ENCODE data around the gene PPP4R3A.
"Not testable (repeated sequence)": the region's sequence is repeated elsewhere in the genome, so short reads cannot be mapped to it uniquely, and the experiment has no call there.

The PPP4R3A gene

GRCh38 chr14:91413547-91414474 is 96.3 kb downstream of the PPP4R3A start:
- Histone ChIP-seq H3K4me3 (ENCODE audit: low read length) (no peak overlapping the region), H3K4me1 (ENCODE audit: control insufficient read depth, insufficient read depth, low read length) (peaks cover 39% of the 10 kb centered on the region), H3K9ac (ENCODE audit: low read length) (no peak overlapping the region)

GRCh38 chr14:91412939-91413338 is 97.2 kb downstream of the PPP4R3A start:
- H3K27me3 ChIP-seq (ENCODE audit: control insufficient read depth, insufficient read depth, low read length): no peaks in the 10 kb centered on the region
- H3K4me3 ChIP-seq (ENCODE audit: low read length): no peak overlapping the region
- H3K4me1 ChIP-seq (ENCODE audit: control insufficient read depth, insufficient read depth, low read length): peaks cover 33% of the 10 kb centered on the region
- H3K36me3 ChIP-seq (ENCODE audit: control insufficient read depth, insufficient read depth, low read length): no peaks in the 10 kb centered on the region
- H3K9me3 ChIP-seq (ENCODE audit: control insufficient read depth, low read length): no peaks in the 10 kb centered on the region
- H3K9ac ChIP-seq (ENCODE audit: low read length): no peak overlapping the region

More at GRCh38 chr14:91413547-91414474, 96.3 kb downstream of the PPP4R3A start:
- Histone ChIP-seq H3K9me3 (ENCODE audit: control insufficient read depth, low read length) (no peaks in the 10 kb centered on the region), H3K36me3 (ENCODE audit: control insufficient read depth, insufficient read depth, low read length) (no peaks in the 10 kb centered on the region), H3K27me3 (ENCODE audit: control insufficient read depth, insufficient read depth, low read length) (no peaks in the 10 kb centered on the region)

GRCh38 chr14:91410771-91411536 is 99.2 kb downstream of the PPP4R3A start:
- H3K27me3 ChIP-seq (ENCODE audit: control insufficient read depth, insufficient read depth, low read length): no peaks in the 10 kb centered on the region
- peaks cover 33% of the 10 kb centered on the region for H3K4me1 ChIP-seq (ENCODE audit: control insufficient read depth, insufficient read depth, low read length)
- no peak overlapping the region for H3K9ac ChIP-seq (ENCODE audit: low read length)
- H3K4me3 ChIP-seq (ENCODE audit: low read length): no peak overlapping the region
- H3K36me3 ChIP-seq (ENCODE audit: control insufficient read depth, insufficient read depth, low read length): no peaks in the 10 kb centered on the region
- H3K9me3 ChIP-seq (ENCODE audit: control insufficient read depth, low read length): no peaks in the 10 kb centered on the region

- peaks cover 33% of the 10 kb centered on the region for H3K4me1 ChIP-seq (ENCODE audit: control insufficient read depth, insufficient read depth, low read length)
- no peaks in the 10 kb centered on the region for H3K9me3 ChIP-seq (ENCODE audit: control insufficient read depth, low read length)
- H3K9ac ChIP-seq (ENCODE audit: low read length): no peak overlapping the region
- no peaks in the 10 kb centered on the region for H3K36me3 ChIP-seq (ENCODE audit: control insufficient read depth, insufficient read depth, low read length)
- no peak overlapping the region for H3K4me3 ChIP-seq (ENCODE audit: low read length)
- H3K27me3 ChIP-seq (ENCODE audit: control insufficient read depth, insufficient read depth, low read length): no peaks in the 10 kb centered on the region
Measured at GRCh38 chr14:91409928-91410718, 100.0 kb downstream of the PPP4R3A start.

GRCh38 chr14:91409240-91409639 is 100.9 kb downstream of the PPP4R3A start:
- not testable (repeated sequence) for H3K9ac ChIP-seq (ENCODE audit: low read length); H3K9me3 ChIP-seq (ENCODE audit: control insufficient read depth, low read length); H3K36me3 ChIP-seq (ENCODE audit: control insufficient read depth, insufficient read depth, low read length); H3K27me3 ChIP-seq (ENCODE audit: control insufficient read depth, insufficient read depth, low read length); H3K4me3 ChIP-seq (ENCODE audit: low read length)
- peaks cover 31% of the 10 kb centered on the region for H3K4me1 ChIP-seq (ENCODE audit: control insufficient read depth, insufficient read depth, low read length)

Data from mucosa of stomach (tissue), 1 donor.